Left colon (tissue), 2 donors: Measurements from ENCODE around the gene BST1. TPM values are rescaled to one million over a fixed set of nuclear protein-coding genes. Genes with fewer than 3 reads are reported as not detected.
A peak's percentile ranks its signal among the peaks of the same experiment; 100 is the strongest.

Source experiments
- ATAC-seq: fragments of 200-7000 bp; cut with Tn5 transposase; one replicate; pipeline ENCODE4 v1.9.1; 2020; ENCODE audit warnings: mild to moderate bottlenecking, moderate library complexity
- DNase-seq, 2 donors: peaks; one replicate each; pipeline ENCODE4 v3.0.0-alpha.2; 2020
- intact Hi-C, 2 donors: fragments of 100-400 bp; cut with DNase I in 1 of 2; cut with micrococcal nuclease in 1 of 2; formaldehyde crosslinking; loops; one replicate each; pipeline versions ENCODE4 v1.11.2 to v1.14.0; 2022; cut with DNase I, micrococcal nuclease
- total RNA-seq, 2 donors: library from RNA; stranded (reverse); fragmentation: NEBNext Ultra II Directional; extraction: Animal tissue kit (Norgen Biotek cat#: 25700); gene quantifications; one replicate each; pipeline ENCODE4 v1.2.1, GENCODE V29; 2021
- donor health status: DM: no; HTN: no; CAD: no.
- donor health status: DM: yes; HTN: yes; CAD: no.

BST1 gene
- total RNA-seq, 2 donors from 2014 or later = 11.4 to 11.9 TPM

- intact Hi-C loops = no loop called here
- DNase-seq (no peak), ATAC-seq (peak; percentile 79)
Observed at GRCh38 chr4:15695729-15696128, 7.1 kb upstream of the BST1 start.

GRCh38 chr4:15696866-15697265 is 6.0 kb upstream of the BST1 start:
- intact Hi-C loops = no loop called here

GRCh38 chr4:15703439-15703838 is 574 bp downstream of the BST1 start:
- no peak for DNase-seq

More at GRCh38 chr4:15696866-15697265, 6.0 kb upstream of the BST1 start:
- no peak for ATAC-seq
- DNase-seq = no peak

GRCh38 chr4:15704129-15704528 is 1.3 kb downstream of the BST1 start:
- intact Hi-C loops = no loop called here
- ATAC-seq = no peak
- no peak for DNase-seq

More at GRCh38 chr4:15703439-15703838, 574 bp downstream of the BST1 start:
- peak; percentile 2 for ATAC-seq
- intact Hi-C loops = no loop called here

- intact Hi-C loops = no loop called here
- no peak for ATAC-seq
- DNase-seq = no peak
Observed at GRCh38 chr4:15706646-15707362, 3.9 kb downstream of the BST1 start.

GRCh38 chr4:15707363-15707715 is 4.5 kb downstream of the BST1 start:
- no peak for DNase-seq
- no peak for ATAC-seq
- intact Hi-C loops = no loop called here

GRCh38 chr4:15711762-15712161 is 8.9 kb downstream of the BST1 start:
- intact Hi-C loops = no loop called here
- ATAC-seq (no peak), DNase-seq (no peak)

- no peak for DNase-seq
- intact Hi-C loops = no loop called here
- ATAC-seq = no peak
Observed at GRCh38 chr4:15712214-15712613, 9.3 kb downstream of the BST1 start.

GRCh38 chr4:15714141-15714540 is 11.3 kb downstream of the BST1 start:
- no peak for ATAC-seq
- intact Hi-C loops = no loop called here

GRCh38 chr4:15714646-15715435 is 12.0 kb downstream of the BST1 start:
- ATAC-seq (no peak), DNase-seq (no peak)
- intact Hi-C loops = no loop called here

More at GRCh38 chr4:15714141-15714540, 11.3 kb downstream of the BST1 start:
- no peak for DNase-seq

GRCh38 chr4:15716115-15716514 is 13.2 kb downstream of the BST1 start:
- intact Hi-C loops = no loop called here
- ATAC-seq (no peak), DNase-seq (no peak)

- no peak for DNase-seq
- no peak for ATAC-seq
- intact Hi-C loops = no loop called here
Observed at GRCh38 chr4:15717086-15717485, 14.2 kb downstream of the BST1 start.

- DNase-seq (no peak), ATAC-seq (no peak)
- intact Hi-C loops = no loop called here
Observed at GRCh38 chr4:15717657-15718416, 15.0 kb downstream of the BST1 start.

- intact Hi-C loops = no loop called here
- DNase-seq (no peak), ATAC-seq (no peak)
Observed at GRCh38 chr4:15718465-15718864, 15.6 kb downstream of the BST1 start.

GRCh38 chr4:15718959-15719358 is 16.1 kb downstream of the BST1 start:
- intact Hi-C loops = no loop called here
- ATAC-seq = peak; percentile 77
- DNase-seq = no peak

GRCh38 chr4:15719506-15719905 is 16.6 kb downstream of the BST1 start:
- ATAC-seq (no peak), DNase-seq (no peak)

GRCh38 chr4:15720851-15721250 is 18.0 kb downstream of the BST1 start:
- ATAC-seq = no peak
- DNase-seq = no peak
- intact Hi-C loops = no loop called here

More at GRCh38 chr4:15719506-15719905, 16.6 kb downstream of the BST1 start:
- intact Hi-C loops = no loop called here

- no peak for DNase-seq
- intact Hi-C loops = no loop called here
- peak; percentile 32 for ATAC-seq
Observed at GRCh38 chr4:15725608-15726007, 22.7 kb downstream of the BST1 start.

- peak; percentile 49 for ATAC-seq
- DNase-seq = no peak
- intact Hi-C loops = loop anchor here in 1 of 2 donors (5.0 kb wide), 1 partner anchor 227 kb away; no protein-coding TSS in a partner anchor
Observed at GRCh38 chr4:15729910-15730533, 27.2 kb downstream of the BST1 start.
